ENCODE measurements around the gene SLC9C2. TPM values are rescaled to one million over a fixed set of nuclear protein-coding genes. Genes with fewer than 3 reads are reported as not detected.

Gene SLC9C2
- total RNA-seq (2022; extraction: Qiagen RNA extraction; ENCODE audit: low read depth) = not detected in 5 replicates

GRCh38 chr1:173603056-173603591 is at the start of gene SLC9C2:
Gene SLC9C2 (minus strand): TSS chr1:173603072. CDS start chr1:173601776, 1,296 bp downstream.

DNA sequence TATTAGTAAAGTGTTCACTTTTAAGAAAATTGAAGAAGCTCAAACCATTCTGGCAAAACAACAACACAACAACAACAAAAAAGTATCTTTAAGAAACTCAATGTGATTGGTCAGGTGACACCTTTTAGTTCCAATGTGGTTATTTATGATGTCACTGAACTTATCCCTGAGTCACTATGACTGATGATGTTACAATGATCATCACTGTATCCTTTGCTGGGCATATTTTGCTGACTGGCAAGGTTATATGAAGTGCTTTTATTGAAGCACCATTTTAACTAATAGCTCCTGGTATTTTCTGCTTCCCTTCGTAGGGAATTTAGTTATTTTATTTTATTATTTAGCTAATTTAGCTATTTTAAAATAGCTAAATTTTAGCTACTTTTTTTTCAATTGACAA is 32.2 kb upstream of the SLC9C2 start, which contains the start of gene TEX50:
TEX50 (plus strand) TSS at position 223 of the 400 bp plus-strand sequence. CDS start 184 bp downstream, outside the sequence.

GRCh38 chr1:173477286-173478093 is 125.4 kb downstream of the SLC9C2 start, which contains the start of gene PRDX6:
Gene PRDX6 (plus strand): TSS chr1:173477335. CDS start chr1:173477398, 63 bp downstream.

Other genes with a start within 250 kb of the SLC9C2 start
- gene PRDX6, start 125.7 kb downstream of the SLC9C2 start, total RNA-seq (2022; extraction: Qiagen RNA extraction; ENCODE audit: low read depth) = 280 to 358 TPM (median 296 TPM) in 5 replicates
- gene TEX50, start 32.3 kb upstream of the SLC9C2 start, total RNA-seq (2022; extraction: Qiagen RNA extraction; ENCODE audit: low read depth) = not detected in 5 replicates
- gene ANKRD45, start 66.8 kb upstream of the SLC9C2 start, total RNA-seq (2022; extraction: Qiagen RNA extraction; ENCODE audit: low read depth) = 0.13 to 0.34 TPM (median 0.30 TPM) in 3 of 5 replicates, not detected in the others
- 9.5 to 13.9 TPM (median 12.3 TPM) in 5 replicates for gene KLHL20, start 111.9 kb upstream of the SLC9C2 start, total RNA-seq (2022; extraction: Qiagen RNA extraction; ENCODE audit: low read depth)
- gene DARS2, start 221.6 kb upstream of the SLC9C2 start, total RNA-seq (2022; extraction: Qiagen RNA extraction; ENCODE audit: low read depth) = 34.3 to 45.3 TPM (median 42.5 TPM) in 5 replicates
- 9.2 to 14.8 TPM (median 13.2 TPM) in 5 replicates for gene CENPL, start 221.8 kb upstream of the SLC9C2 start, total RNA-seq (2022; extraction: Qiagen RNA extraction; ENCODE audit: low read depth)

Measured in A549 treated with RU486 at 1 μM for 4 hours (cell line).